Body of pancreas (tissue), 4 donors: ENCODE data around the gene ZBTB17. TPM values are rescaled to one million over a fixed set of nuclear protein-coding genes. Genes with fewer than 3 reads are reported as not detected.

Source experiments
- ATAC-seq: fragments of 150-250 bp; one replicate; pipeline ENCODE4 v1.9.1; 2016
- DNase-seq, 4 donors: peaks; one replicate each; pipeline ENCODE4 v3.0.0-alpha.2; 2019
- H3K27ac ChIP-seq, 4 donors: fragments of 200-600 bp; sonication (generic); 1 replicate in 3 of 4; 2 replicates in 1 of 4; pipeline versions ENCODE4 v1.5.1 to v1.6.1; 2016 to 2019; ENCODE audit warnings: mild to moderate bottlenecking in 1 of 4, mixed read lengths in 1 of 4, moderate library complexity in 1 of 4
- H3K27me3 ChIP-seq, 2 donors: fragments of 200-600 bp; sonication (generic); one replicate each; pipeline ENCODE4 v1.6.0; 2016; ENCODE audit warnings: mild to moderate bottlenecking in 1 of 2
- H3K36me3 ChIP-seq, 2 donors: fragments of 200-600 bp; sonication (generic); replicated peaks in 1 of 2; 2 replicates each; pipeline ENCODE4 v1.5.1; 2016; ENCODE audit warnings: low read depth in 2 of 2; ENCODE audit not compliant: insufficient read depth in 1 of 2
- H3K4me1 ChIP-seq: fragments of 200-600 bp; sonication (generic); one replicate; pipeline ENCODE4 v1.6.0; 2016
- H3K4me3 ChIP-seq, 2 donors: fragments of 200-600 bp; sonication (generic); 1 replicate in 1 of 2; 2 replicates in 1 of 2; pipeline ENCODE4 v1.5.1; 2016 to 2019
- H3K9me3 ChIP-seq, 3 donors: fragments of 200-600 bp; sonication (generic); 1 replicate in 2 of 3; 2 replicates in 1 of 3; pipeline ENCODE4 v1.5.1; 2016
- CTCF ChIP-seq, 7 experiments: fragments of 450-650 bp in 4 of 7; fragments of 200-600 bp in 3 of 7; sonication (generic) in 3 of 7; IDR thresholded peaks; one replicate each; pipeline ENCODE4 v1.5.1; 2016 to 2019; ENCODE audit warnings: antibody characterized with exemption in 7 of 7
- POLR2A ChIP-seq, 3 donors: fragments of 450-650 bp; IDR thresholded peaks; one replicate each; pipeline ENCODE4 v1.6.1; 2016; ENCODE audit warnings: antibody characterized with exemption in 3 of 3, mild to moderate bottlenecking in 2 of 3
- WGBS, 2 donors: methylation state at CpG; one replicate each; pipeline ENCODE4 v1.1.5; 2017; 5-methylcytosine and 5-hydroxymethylcytosine counted together
- intact Hi-C: fragments of 100-400 bp; cut with DNase I; formaldehyde crosslinking; loops from one replicate; pipeline ENCODE4 v1.15.1; 2023
- total RNA-seq, 2 donors: library from RNA; depleted of rRNA; stranded (reverse); fragments of >200 nt; gene quantifications; one replicate each; pipeline ENCODE4 v1.1.0, GENCODE V29; 2016

ZBTB17 gene
- total RNA-seq, 2 donors from 2014 or later, result 28.8 to 73.2 TPM

- ATAC-seq (no peak), DNase-seq (no peak)
- TF ChIP-seq CTCF (IDR thresholded peaks at IDR 0.05) (no peak), POLR2A (IDR thresholded peaks at IDR 0.05) (no peak)
- intact Hi-C loops, result no loop called here
- Histone ChIP-seq H3K36me3 (peaks cover 0 to 8% of the 10 kb centered on the region in 2 donors), H3K27me3 (no peaks in the 10 kb centered on the region), H3K9me3 (no peaks in the 10 kb centered on the region), H3K4me1 (peaks cover 35% of the 10 kb centered on the region), H3K27ac (peak overlapping the region; percentile 63 to 82 (median 78)), H3K4me3 (no peak overlapping the region)
- WGBS, 2 donors, result 82 to 100% methylated on average over 1 to 4 of the region's 4 CpGs
Observed at GRCh38 chr1:15950302-15950701, 25.6 kb downstream of the ZBTB17 start.

GRCh38 chr1:15949453-15950245 is 26.3 kb downstream of the ZBTB17 start:
- 0 to 9% methylated on average over 5 to 25 of the region's 25 CpGs for WGBS, 2 donors

GRCh38 chr1:15948595-15949452 is 27.1 kb downstream of the ZBTB17 start:
- intact Hi-C loops, result no loop called here
- H3K27ac ChIP-seq, result peak overlapping the region; percentile 63 to 82 (median 78)
- WGBS, 2 donors, result 66 to 67% methylated on average over 15 of the region's 15 CpGs
- no peaks in the 10 kb centered on the region for H3K27me3 ChIP-seq
- peaks cover 8 to 16% of the 10 kb centered on the region in 2 donors for H3K36me3 ChIP-seq
- no peak overlapping the region for H3K4me3 ChIP-seq
- TF ChIP-seq POLR2A (IDR thresholded peaks at IDR 0.05), result no peak
- no peak for TF ChIP-seq CTCF (IDR thresholded peaks at IDR 0.05)
- H3K4me1 ChIP-seq, result peaks cover 35% of the 10 kb centered on the region
- DNase-seq (peak; percentile 41 to 63 (median 54)), ATAC-seq (no peak)
- no peaks in the 10 kb centered on the region for H3K9me3 ChIP-seq

More at GRCh38 chr1:15949453-15950245, 26.3 kb downstream of the ZBTB17 start:
- no peak for TF ChIP-seq CTCF (IDR thresholded peaks at IDR 0.05)
- TF ChIP-seq POLR2A (IDR thresholded peaks at IDR 0.05), result peak in 2 of 3 donors; percentile 30 to 40
- intact Hi-C loops, result no loop called here
- H3K9me3 ChIP-seq, result no peaks in the 10 kb centered on the region
- DNase-seq (peak; percentile 89 to 96 (median 94)), ATAC-seq (peak; percentile 87)
- no peak overlapping the region for H3K4me3 ChIP-seq
- peaks cover 35% of the 10 kb centered on the region for H3K4me1 ChIP-seq
- H3K36me3 ChIP-seq, result peaks cover under 1 to 12% of the 10 kb centered on the region in 2 donors
- peak overlapping the region; percentile 63 to 82 (median 78) for H3K27ac ChIP-seq
- H3K27me3 ChIP-seq, result no peaks in the 10 kb centered on the region

GRCh38 chr1:15948091-15948591 is 27.8 kb downstream of the ZBTB17 start:
- ATAC-seq, result no peak
- 88 to 91% methylated on average over 5 to 16 of the region's 16 CpGs for WGBS, 2 donors
- TF ChIP-seq POLR2A (IDR thresholded peaks at IDR 0.05) (no peak), CTCF (IDR thresholded peaks at IDR 0.05) (no peak)
- intact Hi-C loops, result no loop called here
- Histone ChIP-seq H3K4me1 (peaks cover 35% of the 10 kb centered on the region), H3K36me3 (peaks cover 8 to 21% of the 10 kb centered on the region in 2 donors), H3K9me3 (no peaks in the 10 kb centered on the region), H3K27ac (peak overlapping the region in 2 of 4 donors; percentile 80 to 82), H3K4me3 (no peak overlapping the region), H3K27me3 (no peaks in the 10 kb centered on the region)
- peak in 1 of 4 donors; percentile 18 for DNase-seq
